ENCODE data around the gene GNAT1.

DNA sequence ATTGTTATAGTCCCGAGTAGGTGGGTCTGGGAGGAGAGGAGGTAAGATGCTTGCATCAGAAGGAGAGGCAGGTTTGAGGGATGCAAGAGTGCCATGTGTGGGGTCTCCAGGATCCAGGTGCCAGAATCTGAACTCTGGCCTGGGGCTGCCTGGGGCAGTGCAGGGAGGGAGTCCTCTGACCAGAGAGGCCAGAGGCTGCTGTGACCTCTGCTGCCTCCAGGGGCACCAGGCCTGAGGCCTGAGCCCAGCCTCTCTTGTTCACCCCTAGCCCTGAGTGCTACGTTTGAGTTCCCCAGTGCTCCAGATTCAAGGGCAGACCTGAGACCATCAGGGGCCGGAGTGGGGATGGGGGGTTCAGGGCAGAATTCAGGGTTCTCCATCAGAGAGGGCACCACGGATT lies 21.1 kb downstream of the GNAT1 start:
- TF ChIP-seq, protein P1, sequence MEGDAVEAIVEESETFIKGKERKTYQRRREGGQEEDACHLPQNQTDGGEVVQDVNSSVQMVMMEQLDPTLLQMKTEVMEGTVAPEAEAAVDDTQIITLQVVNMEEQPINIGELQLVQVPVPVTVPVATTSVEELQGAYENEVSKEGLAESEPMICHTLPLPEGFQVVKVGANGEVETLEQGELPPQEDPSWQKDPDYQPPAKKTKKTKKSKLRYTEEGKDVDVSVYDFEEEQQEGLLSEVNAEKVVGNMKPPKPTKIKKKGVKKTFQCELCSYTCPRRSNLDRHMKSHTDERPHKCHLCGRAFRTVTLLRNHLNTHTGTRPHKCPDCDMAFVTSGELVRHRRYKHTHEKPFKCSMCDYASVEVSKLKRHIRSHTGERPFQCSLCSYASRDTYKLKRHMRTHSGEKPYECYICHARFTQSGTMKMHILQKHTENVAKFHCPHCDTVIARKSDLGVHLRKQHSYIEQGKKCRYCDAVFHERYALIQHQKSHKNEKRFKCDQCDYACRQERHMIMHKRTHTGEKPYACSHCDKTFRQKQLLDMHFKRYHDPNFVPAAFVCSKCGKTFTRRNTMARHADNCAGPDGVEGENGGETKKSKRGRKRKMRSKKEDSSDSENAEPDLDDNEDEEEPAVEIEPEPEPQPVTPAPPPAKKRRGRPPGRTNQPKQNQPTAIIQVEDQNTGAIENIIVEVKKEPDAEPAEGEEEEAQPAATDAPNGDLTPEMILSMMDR (IDR thresholded peaks at IDR 0.05): no peak
- no peak for TF ChIP-seq POLR2A (IDR thresholded peaks at IDR 0.05)

All from thyroid gland (tissue), 4 donors.